H9 (cell line): ENCODE data around the gene INTS1. TPM values are rescaled to one million over a fixed set of nuclear protein-coding genes. Genes with fewer than 3 reads are reported as not detected.

ENCODE experiments used
- DNase-seq: peaks from one replicate; pipeline ENCODE4 v3.0.0-alpha.2; 2017
- H2AFZ ChIP-seq: one replicate; pipeline ENCODE4 v1.6.1; 2013; ENCODE audit warnings: mild to moderate bottlenecking, low read length, control low read depth, moderate library complexity
- H2AK5ac ChIP-seq: 2 replicates; pipeline ENCODE4 v1.6.1; 2013; ENCODE audit warnings: low read length, control low read depth, mixed read lengths; ENCODE audit not compliant: insufficient read length
- H2BK120ac ChIP-seq: one replicate; pipeline ENCODE4 v1.6.1; 2013; ENCODE audit warnings: low read depth, mild to moderate bottlenecking, low read length, control low read depth, inconsistent platforms; ENCODE audit not compliant: poor library complexity, severe bottlenecking
- H2BK12ac ChIP-seq: 2 replicates; pipeline ENCODE4 v1.6.1; 2013; ENCODE audit warnings: low read length, control low read depth, mixed read lengths, low read depth; ENCODE audit not compliant: insufficient read length
- H2BK15ac ChIP-seq: 2 replicates; pipeline ENCODE4 v1.6.1; 2013; ENCODE audit warnings: low read depth, low read length, control low read depth
- H2BK20ac ChIP-seq: one replicate; pipeline ENCODE4 v1.6.1; 2013; ENCODE audit warnings: low read depth, mild to moderate bottlenecking, low read length, control low read depth, inconsistent platforms; ENCODE audit not compliant: poor library complexity, severe bottlenecking
- H2BK5ac ChIP-seq: 2 replicates; pipeline ENCODE4 v1.6.1; 2013; ENCODE audit warnings: low read length, control low read depth, mixed read lengths; ENCODE audit not compliant: insufficient read length
- H3K14ac ChIP-seq: 2 replicates; pipeline ENCODE4 v1.6.1; 2013; ENCODE audit warnings: low read length, control low read depth; ENCODE audit not compliant: insufficient read depth
- H3K18ac ChIP-seq: 2 replicates; pipeline ENCODE4 v1.6.1; 2013; ENCODE audit warnings: low read depth, mild to moderate bottlenecking, mixed read lengths, low read length, control low read depth; ENCODE audit not compliant: insufficient read length
- H3K23ac ChIP-seq: 2 replicates; pipeline ENCODE4 v1.6.1; 2013; ENCODE audit warnings: low read length, control low read depth, mixed read lengths, low read depth; ENCODE audit not compliant: insufficient read length
- H3K23me2 ChIP-seq: 2 replicates; pipeline ENCODE4 v1.6.1; 2013; ENCODE audit warnings: low read depth, mild to moderate bottlenecking, mixed read lengths, low read length, control low read depth; ENCODE audit not compliant: insufficient read length, poor library complexity, severe bottlenecking
- H3K27ac ChIP-seq: 2 replicates; pipeline ENCODE4 v1.5.1; 2013; ENCODE audit warnings: low read length, control low read depth, mixed read lengths, low read depth; ENCODE audit not compliant: insufficient read length
- H3K27me3 ChIP-seq: 2 replicates; pipeline ENCODE4 v1.6.1; 2013; ENCODE audit warnings: low read length, control low read depth, inconsistent platforms; ENCODE audit not compliant: insufficient read depth
- H3K4ac ChIP-seq: 2 replicates; pipeline ENCODE4 v1.6.1; 2013; ENCODE audit warnings: low read depth, mild to moderate bottlenecking, control low read depth, inconsistent platforms, low read length, moderate library complexity
- H3K4me1 ChIP-seq: 2 replicates; pipeline ENCODE4 v1.6.1; 2013; ENCODE audit warnings: low read length, control low read depth, inconsistent platforms; ENCODE audit not compliant: insufficient read depth
- H3K4me2 ChIP-seq: 2 replicates; pipeline ENCODE4 v1.6.1; 2013; ENCODE audit warnings: low read length, control low read depth, mixed read lengths; ENCODE audit not compliant: insufficient read length, insufficient read depth
- H3K56ac ChIP-seq: 2 replicates; pipeline ENCODE4 v1.6.1; 2013; ENCODE audit warnings: low read depth, mild to moderate bottlenecking, mixed read lengths, low read length, control low read depth; ENCODE audit not compliant: insufficient read length
- H3K79me1 ChIP-seq: 2 replicates; pipeline ENCODE4 v1.6.1; 2013; ENCODE audit warnings: low read depth, mild to moderate bottlenecking, moderate library complexity, low read length, control low read depth, inconsistent platforms; ENCODE audit not compliant: insufficient read depth, poor library complexity, severe bottlenecking
- H3K79me2 ChIP-seq: 2 replicates; pipeline ENCODE4 v1.6.1; 2013; ENCODE audit warnings: low read length, control low read depth, inconsistent platforms; ENCODE audit not compliant: insufficient read depth
- H3K9ac ChIP-seq: 2 replicates; pipeline ENCODE4 v1.6.1; 2013; ENCODE audit warnings: low read length, control low read depth, mixed read lengths; ENCODE audit not compliant: insufficient read length; ENCODE audit errors: extremely low read depth
- H3K9me3 ChIP-seq: one replicate; pipeline ENCODE4 v1.6.1; 2013; ENCODE audit warnings: low read depth, low read length, inconsistent platforms; ENCODE audit not compliant: control insufficient read depth
- H3T11ph ChIP-seq: one replicate; pipeline ENCODE4 v1.6.1; 2013; ENCODE audit warnings: mild to moderate bottlenecking, low read length, control low read depth, inconsistent platforms
- H4K20me1 ChIP-seq: one replicate; pipeline ENCODE4 v1.6.1; 2013; ENCODE audit not compliant: control insufficient read depth, insufficient read length, insufficient read depth
- H4K5ac ChIP-seq: 2 replicates; pipeline ENCODE4 v1.6.1; 2013; ENCODE audit warnings: low read depth, mild to moderate bottlenecking, mixed read lengths, low read length, control low read depth; ENCODE audit not compliant: insufficient read length
- H4K8ac ChIP-seq: replicated peaks from 2 replicates; pipeline ENCODE4 v1.6.1; 2013; ENCODE audit warnings: low read length, control low read depth, mixed read lengths, low read depth; ENCODE audit not compliant: insufficient read length
- H4K91ac ChIP-seq: 2 replicates; pipeline ENCODE4 v1.6.1; 2013; ENCODE audit warnings: low read depth, mild to moderate bottlenecking, moderate library complexity, mixed read lengths, low read length, control low read depth; ENCODE audit not compliant: insufficient read length
- H3K27ac Mint-ChIP-seq, 3 experiments: 2 replicates in 2 of 3; 3 replicates in 1 of 3; pipeline ENCODE4 v1.8.0; 2020 to 2021; ENCODE audit warnings: mixed read lengths in 3 of 3, mild to moderate bottlenecking in 1 of 3, moderate library complexity in 1 of 3
- H3K27me3 Mint-ChIP-seq: 2 replicates; pipeline ENCODE4 v1.8.0; 2021; ENCODE audit warnings: low read depth, mild to moderate bottlenecking, moderate library complexity, mixed read lengths
- H3K36me3 Mint-ChIP-seq, 3 experiments: 2 replicates in 2 of 3; 3 replicates in 1 of 3; pipeline ENCODE4 v1.8.0; 2020 to 2021; ENCODE audit warnings: low read depth in 3 of 3, mixed read lengths in 3 of 3; ENCODE audit not compliant: insufficient read depth in 1 of 3
- H3K4me1 Mint-ChIP-seq, 2 experiments: 2 replicates each; pipeline ENCODE4 v1.8.0; 2020; ENCODE audit warnings: mixed read lengths in 2 of 2
- H3K4me3 Mint-ChIP-seq, 2 experiments: 2 replicates in 1 of 2; 3 replicates in 1 of 2; pipeline ENCODE4 v1.8.0; 2020 to 2021; ENCODE audit warnings: mild to moderate bottlenecking in 2 of 2, mixed read lengths in 2 of 2, moderate library complexity in 1 of 2
- H3K9me3 Mint-ChIP-seq, 2 experiments: 2 replicates in 1 of 2; 3 replicates in 1 of 2; pipeline ENCODE4 v1.8.0; 2020; ENCODE audit warnings: mild to moderate bottlenecking in 2 of 2, mixed read lengths in 2 of 2, moderate library complexity in 1 of 2
- WGBS: extraction: QIAGEN DNeasy Blood & Tissue Kit; methylation state at CpG from one replicate; pipeline ENCODE4 v1.1.7; 2013; ENCODE audit warnings: missing lambda C conversion rate, low lambda C conversion rate, mixed read lengths; ENCODE audit not compliant: insufficient read length; ENCODE audit errors: extremely low coverage; 5-methylcytosine and 5-hydroxymethylcytosine counted together
- total RNA-seq: library from RNA; stranded (reverse); gene quantifications from 2 replicates; pipeline ENCODE4 v1.2.1, GENCODE V29; 2021
- TF ChIP-seq, protein P1 (sequence below): fragments of 200-600 bp; sonication (generic); conservative IDR thresholded peaks from 3 replicates; pipeline ENCODE4 v1.8.0; 2021; ENCODE audit warnings: antibody characterized with exemption, mild to moderate bottlenecking

INTS1 gene
- total RNA-seq, 1 experiment from 2014 or later = 133 TPM

DNA sequence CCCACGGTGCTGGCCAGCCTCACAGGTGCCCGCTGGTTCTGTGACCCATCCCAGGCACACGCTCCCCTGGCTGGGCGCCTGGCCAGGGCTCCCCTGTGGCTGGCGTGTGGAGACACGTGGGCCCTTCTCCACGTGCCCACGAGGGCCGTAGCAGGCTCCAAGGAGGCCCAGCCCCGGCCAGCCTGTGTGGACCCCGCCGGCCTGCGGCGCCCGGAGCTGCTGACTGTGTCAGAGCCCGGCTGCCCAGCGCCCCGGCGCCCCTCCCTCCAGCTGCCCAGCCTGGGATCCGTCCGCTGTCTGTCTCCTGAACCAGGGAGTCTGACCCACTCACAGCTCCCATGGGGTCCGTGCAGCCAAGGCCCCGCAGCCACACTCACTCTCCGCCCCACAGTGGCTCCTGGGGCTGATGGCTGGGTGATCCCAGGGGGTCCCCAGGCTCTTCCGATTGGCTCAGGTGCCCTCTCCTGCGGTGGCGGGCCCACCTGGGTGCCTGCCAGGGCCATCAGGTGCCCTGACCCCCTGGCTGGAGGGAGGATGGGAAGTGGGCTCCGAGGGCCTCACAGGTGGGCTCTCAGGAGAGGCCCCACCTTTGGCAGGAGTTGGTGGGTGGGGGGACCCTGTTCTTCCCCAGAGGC lies 42.2 kb upstream of the INTS1 start:
- no peaks in the 10 kb centered on the region for H3K4me1 ChIP-seq
- H3K23me2 ChIP-seq = no peaks in the 10 kb centered on the region
- H2BK120ac ChIP-seq = no peak overlapping the region
- TF ChIP-seq, protein P1, sequence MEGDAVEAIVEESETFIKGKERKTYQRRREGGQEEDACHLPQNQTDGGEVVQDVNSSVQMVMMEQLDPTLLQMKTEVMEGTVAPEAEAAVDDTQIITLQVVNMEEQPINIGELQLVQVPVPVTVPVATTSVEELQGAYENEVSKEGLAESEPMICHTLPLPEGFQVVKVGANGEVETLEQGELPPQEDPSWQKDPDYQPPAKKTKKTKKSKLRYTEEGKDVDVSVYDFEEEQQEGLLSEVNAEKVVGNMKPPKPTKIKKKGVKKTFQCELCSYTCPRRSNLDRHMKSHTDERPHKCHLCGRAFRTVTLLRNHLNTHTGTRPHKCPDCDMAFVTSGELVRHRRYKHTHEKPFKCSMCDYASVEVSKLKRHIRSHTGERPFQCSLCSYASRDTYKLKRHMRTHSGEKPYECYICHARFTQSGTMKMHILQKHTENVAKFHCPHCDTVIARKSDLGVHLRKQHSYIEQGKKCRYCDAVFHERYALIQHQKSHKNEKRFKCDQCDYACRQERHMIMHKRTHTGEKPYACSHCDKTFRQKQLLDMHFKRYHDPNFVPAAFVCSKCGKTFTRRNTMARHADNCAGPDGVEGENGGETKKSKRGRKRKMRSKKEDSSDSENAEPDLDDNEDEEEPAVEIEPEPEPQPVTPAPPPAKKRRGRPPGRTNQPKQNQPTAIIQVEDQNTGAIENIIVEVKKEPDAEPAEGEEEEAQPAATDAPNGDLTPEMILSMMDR = no peak
- Mint-ChIP-seq H3K36me3 (peaks cover 0 to 2% (median under 1%) of the 10 kb centered on the region in 3 experiments; a peak in 2 of 7 replicates), H3K4me3 (no peak overlapping the region), H3K27me3 (no peaks in the 10 kb centered on the region; the same call in 1 of the 2 replicates), H3K27ac (no peak overlapping the region), H3K9me3 (no peaks in the 10 kb centered on the region; a peak in 1 of 5 replicates), H3K4me1 (no peaks in the 10 kb centered on the region)
- H3T11ph ChIP-seq = no peak overlapping the region
- no peak overlapping the region for H3K14ac ChIP-seq
- H3K56ac ChIP-seq = no peak overlapping the region
- H2AK5ac ChIP-seq = no peak overlapping the region
- no peaks in the 10 kb centered on the region for H3K79me1 ChIP-seq
- H4K91ac ChIP-seq = no peak overlapping the region
- no peaks in the 10 kb centered on the region for H3K79me2 ChIP-seq
- no peaks in the 10 kb centered on the region for H4K20me1 ChIP-seq
- H3K27ac ChIP-seq = no peak overlapping the region
- H3K23ac ChIP-seq = no peak overlapping the region
- no peak overlapping the region for H3K4ac ChIP-seq
- H4K8ac ChIP-seq = no peak overlapping the region
- H3K27me3 ChIP-seq = no peaks in the 10 kb centered on the region
- H2AFZ ChIP-seq = no peak overlapping the region
- H3K18ac ChIP-seq = no peak overlapping the region
- H2BK20ac ChIP-seq = no peak overlapping the region
- no peak overlapping the region for H3K9ac ChIP-seq
- H4K5ac ChIP-seq = no peak overlapping the region
- DNase-seq = no peak
- no peak overlapping the region for H2BK12ac ChIP-seq
- H2BK5ac ChIP-seq = no peak overlapping the region
- H3K4me2 ChIP-seq = no peak overlapping the region
- no CpG with 5 or more reads among the region's 28 CpGs for WGBS
- H2BK15ac ChIP-seq = no peak overlapping the region
- no peaks in the 10 kb centered on the region for H3K9me3 ChIP-seq
